Measurements from ENCODE around the gene SBF2. TPM values are rescaled to one million over a fixed set of nuclear protein-coding genes. Genes with fewer than 3 reads are reported as not detected.

SBF2 gene
- total RNA-seq, 2 experiments from 2014 or later: 14.2 to 15.2 TPM

DNA sequence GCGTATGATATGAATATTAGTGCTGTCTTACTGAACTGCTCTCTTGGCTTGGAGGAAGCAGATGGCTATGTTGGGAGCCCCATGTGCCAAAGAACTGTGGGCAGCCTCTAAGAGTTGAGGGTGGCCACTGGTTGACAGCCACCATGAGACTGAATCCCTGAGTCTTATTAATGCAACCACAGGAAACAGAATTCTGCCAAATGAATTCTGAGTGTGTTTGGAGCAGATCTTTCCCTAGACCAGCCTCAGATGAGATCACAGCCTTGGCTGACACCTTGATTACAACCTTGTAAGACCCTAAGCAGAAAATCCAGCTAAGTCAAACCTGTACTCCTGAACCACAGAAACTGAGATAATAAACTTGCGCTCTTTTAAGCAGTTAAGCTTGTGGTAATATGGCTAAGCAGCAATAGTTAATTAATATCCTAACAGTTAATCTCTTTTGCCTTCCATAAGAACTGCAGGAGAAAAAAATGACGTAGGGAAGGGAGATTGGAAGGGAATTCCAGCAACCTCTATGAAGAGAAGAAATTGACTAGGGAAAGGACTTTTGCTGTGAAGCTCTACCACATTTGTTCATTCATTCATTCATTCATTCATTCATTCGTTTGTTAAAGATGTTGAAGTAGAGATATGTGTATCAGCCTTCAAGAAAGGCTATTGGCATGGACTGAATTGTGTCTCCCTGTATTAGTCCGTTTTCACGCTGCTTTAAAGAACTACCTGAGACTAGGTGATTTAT, 37.7 kb upstream of the SBF2 start:
- Mint-ChIP-seq H3K36me3 (ENCODE audit: low read depth) (no peaks in the 10 kb centered on the region), H3K9me3 (no peaks in the 10 kb centered on the region), H3K27me3 (peaks cover 5% of the 10 kb centered on the region), H3K4me1 (ENCODE audit: low read depth) (no peaks in the 10 kb centered on the region), H3K27ac (no peak overlapping the region), H3K4me3 (no peak overlapping the region)
- Histone ChIP-seq H3K4me1 (ENCODE audit: insufficient read depth, low read length) (no peaks in the 10 kb centered on the region), H3K36me3 (ENCODE audit: insufficient read depth, low read length) (no peaks in the 10 kb centered on the region), H3K27ac (ENCODE audit: low read depth in 1 of 2, low read length in 2 of 2) (no peak overlapping the region), H3K4me3 (ENCODE audit: low read length) (no peak overlapping the region), H3K27me3 (ENCODE audit: control insufficient read depth in 1 of 2, insufficient read depth in 2 of 2, low read length in 2 of 2) (peaks cover 0 to 6% of the 10 kb centered on the region in 2 experiments), H3K9me3 (ENCODE audit: control insufficient read depth in 1 of 2, insufficient read depth in 1 of 2, low read length in 2 of 2) (no peaks in the 10 kb centered on the region)
- DNase-seq (no peak), ATAC-seq (ENCODE audit: poor library complexity) (no peak)
- ChIA-PET POLR2A (interaction anchor here (0.7 kb wide), 1 partner anchor 475 kb away, joined by 3 read pairs; no protein-coding TSS in a partner anchor), CTCF (no interaction called here)
- intact Hi-C loops (cut with DNase I, micrococcal nuclease): no loop called here
- TF ChIP-seq, protein P1, sequence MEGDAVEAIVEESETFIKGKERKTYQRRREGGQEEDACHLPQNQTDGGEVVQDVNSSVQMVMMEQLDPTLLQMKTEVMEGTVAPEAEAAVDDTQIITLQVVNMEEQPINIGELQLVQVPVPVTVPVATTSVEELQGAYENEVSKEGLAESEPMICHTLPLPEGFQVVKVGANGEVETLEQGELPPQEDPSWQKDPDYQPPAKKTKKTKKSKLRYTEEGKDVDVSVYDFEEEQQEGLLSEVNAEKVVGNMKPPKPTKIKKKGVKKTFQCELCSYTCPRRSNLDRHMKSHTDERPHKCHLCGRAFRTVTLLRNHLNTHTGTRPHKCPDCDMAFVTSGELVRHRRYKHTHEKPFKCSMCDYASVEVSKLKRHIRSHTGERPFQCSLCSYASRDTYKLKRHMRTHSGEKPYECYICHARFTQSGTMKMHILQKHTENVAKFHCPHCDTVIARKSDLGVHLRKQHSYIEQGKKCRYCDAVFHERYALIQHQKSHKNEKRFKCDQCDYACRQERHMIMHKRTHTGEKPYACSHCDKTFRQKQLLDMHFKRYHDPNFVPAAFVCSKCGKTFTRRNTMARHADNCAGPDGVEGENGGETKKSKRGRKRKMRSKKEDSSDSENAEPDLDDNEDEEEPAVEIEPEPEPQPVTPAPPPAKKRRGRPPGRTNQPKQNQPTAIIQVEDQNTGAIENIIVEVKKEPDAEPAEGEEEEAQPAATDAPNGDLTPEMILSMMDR (IDR thresholded peaks at IDR 0.05): no peak

DNA sequence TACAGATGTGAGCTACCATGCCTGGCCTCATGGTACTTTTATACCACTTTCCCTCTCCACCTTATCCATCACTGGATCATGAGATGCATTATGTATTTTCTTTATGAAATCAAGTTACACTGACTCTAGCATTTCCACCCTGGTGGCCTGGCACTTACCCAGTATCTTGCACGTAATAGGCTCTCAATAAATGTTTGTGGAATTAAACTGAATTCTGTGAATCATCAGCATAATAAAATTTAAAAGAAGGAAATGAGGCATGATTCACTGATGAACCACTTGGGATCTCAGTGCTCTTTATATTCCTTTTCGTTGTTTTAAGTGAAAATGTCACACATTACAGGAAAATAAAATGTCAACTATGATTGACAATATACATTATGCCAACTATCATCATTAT, 35.9 kb upstream of the SBF2 start:
- H3K9me3 Mint-ChIP-seq: no peaks in the 10 kb centered on the region
- ChIA-PET CTCF (no interaction called here), POLR2A (no interaction called here)
- no peaks in the 10 kb centered on the region for H3K36me3 Mint-ChIP-seq (ENCODE audit: low read depth)
- no peak overlapping the region for H3K4me3 Mint-ChIP-seq
- no peaks in the 10 kb centered on the region for H3K4me1 Mint-ChIP-seq (ENCODE audit: low read depth)
- intact Hi-C loops (cut with DNase I, micrococcal nuclease): loop anchor here in 1 of 2 experiments (10.0 kb wide), 1 partner anchor 355 kb away; no protein-coding TSS in a partner anchor
- no peak overlapping the region for H3K27ac ChIP-seq (ENCODE audit: low read depth in 1 of 2, low read length in 2 of 2)
- TF ChIP-seq, protein P1 (IDR thresholded peaks at IDR 0.05): no peak
- ATAC-seq (ENCODE audit: poor library complexity): no peak
- DNase-seq: no peak
- H3K4me1 ChIP-seq (ENCODE audit: insufficient read depth, low read length): no peaks in the 10 kb centered on the region
- H3K27ac Mint-ChIP-seq: no peak overlapping the region
- H3K9me3 ChIP-seq (ENCODE audit: control insufficient read depth in 1 of 2, insufficient read depth in 1 of 2, low read length in 2 of 2): no peaks in the 10 kb centered on the region
- H3K36me3 ChIP-seq (ENCODE audit: insufficient read depth, low read length): no peaks in the 10 kb centered on the region
- peaks cover 0 to 6% of the 10 kb centered on the region in 2 experiments for H3K27me3 ChIP-seq (ENCODE audit: control insufficient read depth in 1 of 2, insufficient read depth in 2 of 2, low read length in 2 of 2)
- no peak overlapping the region for H3K4me3 ChIP-seq (ENCODE audit: low read length)
- peaks cover 9% of the 10 kb centered on the region for H3K27me3 Mint-ChIP-seq

DNA sequence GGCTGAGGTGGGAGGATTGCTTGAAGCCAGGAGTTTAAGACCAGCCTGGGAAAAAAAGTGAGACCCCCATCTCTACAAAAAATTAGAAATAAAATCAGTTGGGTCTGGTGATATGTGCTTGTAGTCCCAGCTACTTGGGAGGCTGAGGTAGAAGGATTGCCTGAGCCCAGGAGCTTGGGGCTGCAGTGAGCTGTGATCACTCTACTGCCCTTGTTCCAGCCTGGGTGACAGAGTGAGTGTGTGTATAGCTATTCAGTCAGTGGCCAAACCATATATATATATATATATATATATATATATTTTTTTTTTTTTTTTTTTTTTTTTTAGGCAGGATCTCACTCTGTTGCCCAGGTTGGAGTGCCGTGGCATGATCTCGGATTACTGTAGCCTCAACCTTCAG, 35.3 kb upstream of the SBF2 start:
- intact Hi-C loops (cut with DNase I, micrococcal nuclease): loop anchor here in 1 of 2 experiments (10.0 kb wide), 1 partner anchor 355 kb away; no protein-coding TSS in a partner anchor
- ChIA-PET CTCF (no interaction called here), POLR2A (no interaction called here)
- peaks cover 0 to 2% of the 10 kb centered on the region in 2 experiments for H3K27me3 ChIP-seq (ENCODE audit: control insufficient read depth in 1 of 2, insufficient read depth in 2 of 2, low read length in 2 of 2)
- H3K27ac ChIP-seq (ENCODE audit: low read depth in 1 of 2, low read length in 2 of 2): no peak overlapping the region
- H3K4me3 ChIP-seq (ENCODE audit: low read length): no peak overlapping the region
- no peaks in the 10 kb centered on the region for H3K4me1 ChIP-seq (ENCODE audit: insufficient read depth, low read length)
- no peak for DNase-seq
- Mint-ChIP-seq H3K36me3 (ENCODE audit: low read depth) (no peaks in the 10 kb centered on the region), H3K9me3 (no peaks in the 10 kb centered on the region), H3K27me3 (peaks cover 6% of the 10 kb centered on the region), H3K27ac (no peak overlapping the region), H3K4me3 (no peak overlapping the region), H3K4me1 (ENCODE audit: low read depth) (no peaks in the 10 kb centered on the region)
- ATAC-seq (ENCODE audit: poor library complexity): no peak
- H3K9me3 ChIP-seq (ENCODE audit: control insufficient read depth in 1 of 2, insufficient read depth in 1 of 2, low read length in 2 of 2): no peaks in the 10 kb centered on the region
- TF ChIP-seq, protein P1 (IDR thresholded peaks at IDR 0.05): no peak
- H3K36me3 ChIP-seq (ENCODE audit: insufficient read depth, low read length): no peaks in the 10 kb centered on the region
